HepG2 (cell line): ENCODE measurements around the gene CCDC154. TPM values are rescaled to one million over a fixed set of nuclear protein-coding genes. Genes with fewer than 3 reads are reported as not detected.

Experiments used
- FOXP1 ChIP-seq, 2 experiments: fragments of 450-650 bp in 1 of 2; IDR thresholded peaks; 2 replicates each; pipeline ENCODE4 v1.6.1; 2017 to 2018; ENCODE audit warnings: antibody characterized with exemption in 1 of 2
- NFE2L1 ChIP-seq: sonication (generic); formaldehyde crosslinking; IDR thresholded peaks from 2 replicates; pipeline ENCODE4 v1.4.0; 2020; ENCODE audit warnings: missing genetic modification reagents, mild to moderate bottlenecking, borderline replicate concordance
- SMARCE1 ChIP-seq: fragments of 450-650 bp; IDR thresholded peaks from 2 replicates; pipeline ENCODE4 v1.6.1; 2017; ENCODE audit warnings: borderline replicate concordance
- ZBTB7B ChIP-seq: sonication (generic); formaldehyde crosslinking; IDR thresholded peaks from 2 replicates; pipeline ENCODE4 v1.4.0; 2020; ENCODE audit warnings: missing genetic modification reagents
- ZFYVE20 ChIP-seq: sonication (generic); formaldehyde crosslinking; IDR thresholded peaks from 2 replicates; pipeline ENCODE4 v1.8.0; 2023; ENCODE audit warnings: low read depth, mild to moderate bottlenecking, moderate library complexity, missing genetic modification reagents, borderline replicate concordance
- ZNF431 ChIP-seq: sonication (generic); formaldehyde crosslinking; IDR thresholded peaks from 2 replicates; pipeline ENCODE4 v1.9.0; 2022; ENCODE audit warnings: missing genetic modification reagents, low read depth, mild to moderate bottlenecking, borderline replicate concordance
- ZNF446 ChIP-seq: sonication (generic); formaldehyde crosslinking; IDR thresholded peaks from 2 replicates; pipeline ENCODE4 v1.5.0; 2020; ENCODE audit warnings: mild to moderate bottlenecking, missing genetic modification reagents
- ZNF747 ChIP-seq: sonication (generic); formaldehyde crosslinking; IDR thresholded peaks from 2 replicates; pipeline ENCODE4 v1.8.1; 2023; ENCODE audit warnings: missing genetic modification reagents, mild to moderate bottlenecking, borderline replicate concordance
- ZNF782 ChIP-seq: sonication (generic); formaldehyde crosslinking; IDR thresholded peaks from 2 replicates; pipeline ENCODE4 v1.4.0; 2020; ENCODE audit warnings: missing genetic modification reagents, mild to moderate bottlenecking, borderline replicate concordance
- ZNF883 ChIP-seq: sonication (generic); formaldehyde crosslinking; IDR thresholded peaks from 2 replicates; pipeline ENCODE4 v1.5.1; 2020; ENCODE audit warnings: mild to moderate bottlenecking, missing genetic modification reagents; ENCODE audit errors: not compliant biosample characterization
- polyA plus RNA-seq, 8 experiments: library from polyadenylated mRNA; depleted of rRNA in 3 of 8; stranded (reverse) in 7 of 8; unstranded in 1 of 8; fragments of >200 nt; fragmentation: Illumina TruSeq in 4 of 8; extraction: Trizol in 4 of 8; gene quantifications; 2 replicates each; pipeline versions ENCODE4 v1.2.1 to v1.2.3, GENCODE V29; 2011 to 2016; ENCODE audit warnings: low read depth in 4 of 8, missing spikeins in 1 of 8, mixed read lengths in 1 of 8; ENCODE audit not compliant: insufficient read depth in 1 of 8
- total RNA-seq, 5 experiments: library from RNA; depleted of rRNA; stranded (reverse); fragments of >200 nt; fragmentation: Illumina TruSeq; extraction: Trizol; gene quantifications; 2 replicates each; pipeline ENCODE4 v1.2.3, GENCODE V29; 2016; ENCODE audit warnings: low read depth in 1 of 5
- TF ChIP-seq, protein P1 (sequence below): sonication (generic); formaldehyde crosslinking; IDR thresholded peaks from 2 replicates; pipeline ENCODE4 v1.8.0; 2022; ENCODE audit warnings: mild to moderate bottlenecking, missing genetic modification reagents, borderline replicate concordance
- TF ChIP-seq, protein P2 (sequence below): IDR thresholded peaks from 2 replicates; pipeline ENCODE4 v1.6.1; 2016; ENCODE audit warnings: missing compliant biosample characterization, missing genetic modification reagents, borderline replicate concordance
- TF ChIP-seq, protein P3 (sequence below): sonication (generic); formaldehyde crosslinking; IDR thresholded peaks from 2 replicates; pipeline ENCODE4 v1.5.1; 2020; ENCODE audit warnings: mild to moderate bottlenecking, moderate library complexity, missing genetic modification reagents
- TF ChIP-seq, protein P4 (sequence below): sonication (generic); formaldehyde crosslinking; conservative IDR thresholded peaks from 2 replicates; pipeline ENCODE4 v1.4.0; 2020; ENCODE audit warnings: missing genetic modification reagents
- TF ChIP-seq, protein P5 (sequence below): sonication (generic); formaldehyde crosslinking; IDR thresholded peaks from 2 replicates; pipeline ENCODE4 v1.8.1; 2023; ENCODE audit warnings: missing genetic modification reagents, mild to moderate bottlenecking, borderline replicate concordance
- TF ChIP-seq, protein P6 (sequence below): sonication (generic); formaldehyde crosslinking; IDR thresholded peaks from 2 replicates; pipeline ENCODE4 v1.5.1; 2020; ENCODE audit warnings: mild to moderate bottlenecking, missing genetic modification reagents, moderate library complexity

The CCDC154 gene
- total and polyA plus RNA-seq, 2 of the 13 experiments (the other 11 are each of a cell fraction or from before 2014, with no cell fraction given) = 0.92 to 1.5 TPM

DNA sequence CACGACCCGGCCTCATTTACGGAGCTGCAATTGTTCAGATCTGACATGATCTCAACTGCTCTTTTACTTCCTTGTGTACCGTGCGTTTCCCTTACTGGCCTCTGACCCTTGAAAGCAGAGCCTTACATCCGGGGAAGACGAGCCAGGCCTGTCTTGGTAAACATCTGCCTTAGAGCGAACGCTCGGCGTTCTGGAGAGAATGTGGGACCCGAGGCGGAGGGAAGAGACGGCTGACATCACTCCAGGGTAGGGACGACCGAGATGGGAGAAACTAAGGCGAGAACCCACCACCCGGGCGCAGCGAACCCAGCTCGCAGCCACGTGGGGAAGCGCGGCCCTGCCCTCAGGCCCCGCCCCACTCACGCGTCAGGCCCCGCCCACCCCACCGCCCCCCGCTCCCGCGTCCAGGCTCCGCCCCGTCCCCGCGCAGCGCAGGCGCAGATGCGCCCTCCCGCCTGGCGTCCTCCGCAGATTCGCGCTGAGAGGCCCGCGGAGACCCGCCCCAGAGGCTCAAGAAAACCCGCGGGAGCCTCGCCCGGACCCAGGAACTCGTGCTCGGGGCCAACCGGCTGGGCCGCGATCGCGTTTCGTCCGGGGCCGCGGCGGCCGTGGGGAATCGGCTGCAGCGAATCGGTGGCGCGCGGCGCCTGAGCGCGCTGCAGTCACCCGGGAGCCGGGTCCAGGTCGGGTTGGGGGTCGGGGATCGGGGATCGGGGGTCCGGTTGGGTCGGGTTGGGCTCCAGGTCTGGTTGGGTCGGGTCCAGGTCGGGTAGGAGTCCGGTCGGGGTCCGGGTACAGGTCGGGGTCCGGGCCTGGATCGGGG, 48.8 kb upstream of the CCDC154 start, which contains the start of gene TELO2 (continued):
- TF ChIP-seq, protein P1, sequence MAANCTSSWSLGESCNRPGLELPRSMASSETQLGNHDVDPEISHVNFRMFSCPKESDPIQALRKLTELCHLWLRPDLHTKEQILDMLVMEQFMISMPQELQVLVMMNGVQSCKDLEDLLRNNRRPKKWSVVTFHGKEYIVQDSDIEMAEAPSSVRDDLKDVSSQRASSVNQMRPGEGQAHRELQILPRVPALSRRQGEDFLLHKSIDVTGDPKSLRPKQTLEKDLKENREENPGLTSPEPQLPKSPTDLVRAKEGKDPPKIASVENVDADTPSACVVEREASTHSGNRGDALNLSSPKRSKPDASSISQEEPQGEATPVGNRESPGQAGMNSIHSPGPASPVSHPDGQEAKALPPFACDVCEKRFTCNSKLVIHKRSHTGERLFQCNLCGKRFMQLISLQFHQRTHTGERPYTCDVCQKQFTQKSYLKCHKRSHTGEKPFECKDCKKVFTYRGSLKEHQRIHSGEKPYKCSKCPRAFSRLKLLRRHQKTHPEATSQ (CRISPR knock-in tag) = no peak
- TF ChIP-seq ZNF782 (CRISPR knock-in tag) (no peak), ZNF431 (CRISPR knock-in tag) (no peak), ZNF446 (no peak), FOXP1 (IDR thresholded peaks at IDR 0.05) (no peak), FOXP1 (CRISPR knock-in tag; IDR thresholded peaks at IDR 0.05) (no peak), ZNF883 (CRISPR knock-in tag) (peak; percentile 93), ZFYVE20 (CRISPR knock-in tag) (no peak), SMARCE1 (no peak), ZBTB7B (CRISPR knock-in tag) (0 out of 2 replicates have a peak, but pooled peaks have one; percentile 29), NFE2L1 (CRISPR knock-in tag) (no peak), ZNF747 (CRISPR knock-in tag) (no peak)
- TF ChIP-seq, protein P2, sequence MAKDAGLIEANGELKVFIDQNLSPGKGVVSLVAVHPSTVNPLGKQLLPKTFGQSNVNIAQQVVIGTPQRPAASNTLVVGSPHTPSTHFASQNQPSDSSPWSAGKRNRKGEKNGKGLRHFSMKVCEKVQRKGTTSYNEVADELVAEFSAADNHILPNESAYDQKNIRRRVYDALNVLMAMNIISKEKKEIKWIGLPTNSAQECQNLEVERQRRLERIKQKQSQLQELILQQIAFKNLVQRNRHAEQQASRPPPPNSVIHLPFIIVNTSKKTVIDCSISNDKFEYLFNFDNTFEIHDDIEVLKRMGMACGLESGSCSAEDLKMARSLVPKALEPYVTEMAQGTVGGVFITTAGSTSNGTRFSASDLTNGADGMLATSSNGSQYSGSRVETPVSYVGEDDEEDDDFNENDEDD (CRISPR knock-in tag) = peak; percentile 47; the same call in 1 of the 2 replicates
- TF ChIP-seq, protein P3, sequence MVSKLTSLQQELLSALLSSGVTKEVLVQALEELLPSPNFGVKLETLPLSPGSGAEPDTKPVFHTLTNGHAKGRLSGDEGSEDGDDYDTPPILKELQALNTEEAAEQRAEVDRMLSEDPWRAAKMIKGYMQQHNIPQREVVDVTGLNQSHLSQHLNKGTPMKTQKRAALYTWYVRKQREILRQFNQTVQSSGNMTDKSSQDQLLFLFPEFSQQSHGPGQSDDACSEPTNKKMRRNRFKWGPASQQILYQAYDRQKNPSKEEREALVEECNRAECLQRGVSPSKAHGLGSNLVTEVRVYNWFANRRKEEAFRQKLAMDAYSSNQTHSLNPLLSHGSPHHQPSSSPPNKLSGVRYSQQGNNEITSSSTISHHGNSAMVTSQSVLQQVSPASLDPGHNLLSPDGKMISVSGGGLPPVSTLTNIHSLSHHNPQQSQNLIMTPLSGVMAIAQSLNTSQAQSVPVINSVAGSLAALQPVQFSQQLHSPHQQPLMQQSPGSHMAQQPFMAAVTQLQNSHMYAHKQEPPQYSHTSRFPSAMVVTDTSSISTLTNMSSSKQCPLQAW (CRISPR knock-in tag) = 0 out of 2 replicates have a peak, but pooled peaks have one; percentile 20
- TF ChIP-seq, protein P4, sequence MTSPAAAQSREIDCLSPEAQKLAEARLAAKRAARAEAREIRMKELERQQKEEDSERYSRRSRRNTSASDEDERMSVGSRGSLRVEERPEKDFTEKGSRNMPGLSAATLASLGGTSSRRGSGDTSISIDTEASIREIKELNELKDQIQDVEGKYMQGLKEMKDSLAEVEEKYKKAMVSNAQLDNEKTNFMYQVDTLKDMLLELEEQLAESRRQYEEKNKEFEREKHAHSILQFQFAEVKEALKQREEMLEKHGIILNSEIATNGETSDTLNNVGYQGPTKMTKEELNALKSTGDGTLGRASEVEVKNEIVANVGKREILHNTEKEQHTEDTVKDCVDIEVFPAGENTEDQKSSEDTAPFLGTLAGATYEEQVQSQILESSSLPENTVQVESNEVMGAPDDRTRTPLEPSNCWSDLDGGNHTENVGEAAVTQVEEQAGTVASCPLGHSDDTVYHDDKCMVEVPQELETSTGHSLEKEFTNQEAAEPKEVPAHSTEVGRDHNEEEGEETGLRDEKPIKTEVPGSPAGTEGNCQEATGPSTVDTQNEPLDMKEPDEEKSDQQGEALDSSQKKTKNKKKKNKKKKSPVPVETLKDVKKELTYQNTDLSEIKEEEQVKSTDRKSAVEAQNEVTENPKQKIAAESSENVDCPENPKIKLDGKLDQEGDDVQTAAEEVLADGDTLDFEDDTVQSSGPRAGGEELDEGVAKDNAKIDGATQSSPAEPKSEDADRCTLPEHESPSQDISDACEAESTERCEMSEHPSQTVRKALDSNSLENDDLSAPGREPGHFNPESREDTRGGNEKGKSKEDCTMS (CRISPR knock-in tag) = no peak
- TF ChIP-seq, protein P5, sequence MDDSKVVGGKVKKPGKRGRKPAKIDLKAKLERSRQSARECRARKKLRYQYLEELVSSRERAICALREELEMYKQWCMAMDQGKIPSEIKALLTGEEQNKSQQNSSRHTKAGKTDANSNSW = no peak; the same call in 1 of the 2 replicates
- TF ChIP-seq, protein P6, sequence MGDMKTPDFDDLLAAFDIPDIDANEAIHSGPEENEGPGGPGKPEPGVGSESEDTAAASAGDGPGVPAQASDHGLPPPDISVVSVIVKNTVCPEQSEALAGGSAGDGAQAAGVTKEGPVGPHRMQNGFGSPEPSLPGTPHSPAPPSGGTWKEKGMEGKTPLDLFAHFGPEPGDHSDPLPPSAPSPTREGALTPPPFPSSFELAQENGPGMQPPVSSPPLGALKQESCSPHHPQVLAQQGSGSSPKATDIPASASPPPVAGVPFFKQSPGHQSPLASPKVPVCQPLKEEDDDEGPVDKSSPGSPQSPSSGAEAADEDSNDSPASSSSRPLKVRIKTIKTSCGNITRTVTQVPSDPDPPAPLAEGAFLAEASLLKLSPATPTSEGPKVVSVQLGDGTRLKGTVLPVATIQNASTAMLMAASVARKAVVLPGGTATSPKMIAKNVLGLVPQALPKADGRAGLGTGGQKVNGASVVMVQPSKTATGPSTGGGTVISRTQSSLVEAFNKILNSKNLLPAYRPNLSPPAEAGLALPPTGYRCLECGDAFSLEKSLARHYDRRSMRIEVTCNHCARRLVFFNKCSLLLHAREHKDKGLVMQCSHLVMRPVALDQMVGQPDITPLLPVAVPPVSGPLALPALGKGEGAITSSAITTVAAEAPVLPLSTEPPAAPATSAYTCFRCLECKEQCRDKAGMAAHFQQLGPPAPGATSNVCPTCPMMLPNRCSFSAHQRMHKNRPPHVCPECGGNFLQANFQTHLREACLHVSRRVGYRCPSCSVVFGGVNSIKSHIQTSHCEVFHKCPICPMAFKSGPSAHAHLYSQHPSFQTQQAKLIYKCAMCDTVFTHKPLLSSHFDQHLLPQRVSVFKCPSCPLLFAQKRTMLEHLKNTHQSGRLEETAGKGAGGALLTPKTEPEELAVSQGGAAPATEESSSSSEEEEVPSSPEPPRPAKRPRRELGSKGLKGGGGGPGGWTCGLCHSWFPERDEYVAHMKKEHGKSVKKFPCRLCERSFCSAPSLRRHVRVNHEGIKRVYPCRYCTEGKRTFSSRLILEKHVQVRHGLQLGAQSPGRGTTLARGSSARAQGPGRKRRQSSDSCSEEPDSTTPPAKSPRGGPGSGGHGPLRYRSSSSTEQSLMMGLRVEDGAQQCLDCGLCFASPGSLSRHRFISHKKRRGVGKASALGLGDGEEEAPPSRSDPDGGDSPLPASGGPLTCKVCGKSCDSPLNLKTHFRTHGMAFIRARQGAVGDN (CRISPR knock-in tag) = peak; percentile 93
